Chondrocyte (in vitro differentiated cells): ENCODE data around the gene NISCH. TPM values are rescaled to one million over a fixed set of nuclear protein-coding genes. Genes with fewer than 3 reads are reported as not detected.

ENCODE experiments used
- DNase-seq: peaks from one replicate; pipeline ENCODE4 v3.0.0; 2021; ENCODE audit warnings: mixed read lengths, low spot score
- H3K27ac Mint-ChIP-seq: one replicate; pipeline ENCODE4 v1.8.0; 2021; ENCODE audit warnings: mild to moderate bottlenecking, moderate library complexity, mixed read lengths; ENCODE audit not compliant: unreplicated experiment
- H3K27me3 Mint-ChIP-seq: 2 replicates; pipeline ENCODE4 v1.8.0; 2021; ENCODE audit warnings: low read depth, mixed read lengths
- H3K36me3 Mint-ChIP-seq: 2 replicates; pipeline ENCODE4 v1.8.0; 2021; ENCODE audit warnings: low read depth, mixed read lengths
- H3K4me1 Mint-ChIP-seq: 2 replicates; pipeline ENCODE4 v1.8.0; 2021; ENCODE audit warnings: low read depth, mild to moderate bottlenecking, mixed read lengths
- H3K4me3 Mint-ChIP-seq: one replicate; pipeline ENCODE4 v1.8.0; 2021; ENCODE audit warnings: mild to moderate bottlenecking, moderate library complexity, mixed read lengths; ENCODE audit not compliant: unreplicated experiment
- H3K9me3 Mint-ChIP-seq: 2 replicates; pipeline ENCODE4 v1.8.0; 2021; ENCODE audit warnings: low read depth, mixed read lengths
- CTCF ChIP-seq: fragments of 200-600 bp; sonication (generic); IDR thresholded peaks from 2 replicates; pipeline ENCODE4 v1.5.0; 2021; ENCODE audit warnings: antibody characterized with exemption, mild to moderate bottlenecking, moderate library complexity
- total RNA-seq: library from RNA; stranded (reverse); gene quantifications from 3 replicates; pipeline ENCODE4 v1.2.1, GENCODE V29; 2021

The NISCH gene
- total RNA-seq, 1 donor from 2014 or later = 101 TPM

GRCh38 chr3:52458770-52459545, 3.6 kb downstream of the NISCH start:
- H3K27me3 Mint-ChIP-seq = no peaks in the 10 kb centered on the region
- no peak overlapping the region for H3K27ac Mint-ChIP-seq
- DNase-seq = no peak
- no peak for TF ChIP-seq CTCF
- no peaks in the 10 kb centered on the region for H3K9me3 Mint-ChIP-seq
- peaks cover 25% of the 10 kb centered on the region for H3K4me1 Mint-ChIP-seq
- H3K36me3 Mint-ChIP-seq = peaks cover 18% of the 10 kb centered on the region
- no peak overlapping the region for H3K4me3 Mint-ChIP-seq

- TF ChIP-seq CTCF = no peak
- peak overlapping the region; percentile 32 for H3K27ac Mint-ChIP-seq
Measured at GRCh38 chr3:52461874-52462273, 6.5 kb downstream of the NISCH start.

GRCh38 chr3:52463416-52463815, 8.0 kb downstream of the NISCH start:
- peaks cover 13% of the 10 kb centered on the region for H3K4me1 Mint-ChIP-seq
- H3K9me3 Mint-ChIP-seq = no peaks in the 10 kb centered on the region
- H3K4me3 Mint-ChIP-seq = no peak overlapping the region
- H3K27me3 Mint-ChIP-seq = no peaks in the 10 kb centered on the region
- no peak for DNase-seq
- peaks cover 13% of the 10 kb centered on the region for H3K36me3 Mint-ChIP-seq
- no peak for TF ChIP-seq CTCF
- no peak overlapping the region for H3K27ac Mint-ChIP-seq

More at GRCh38 chr3:52461874-52462273, 6.5 kb downstream of the NISCH start:
- DNase-seq = no peak
- no peaks in the 10 kb centered on the region for H3K9me3 Mint-ChIP-seq
- no peaks in the 10 kb centered on the region for H3K27me3 Mint-ChIP-seq
- H3K36me3 Mint-ChIP-seq = peaks cover 18% of the 10 kb centered on the region
- H3K4me1 Mint-ChIP-seq = peaks cover 16% of the 10 kb centered on the region
- H3K4me3 Mint-ChIP-seq = no peak overlapping the region

GRCh38 chr3:52468336-52468735, 12.9 kb downstream of the NISCH start:
- Mint-ChIP-seq H3K4me3 (no peak overlapping the region), H3K4me1 (peaks cover 15% of the 10 kb centered on the region), H3K27ac (peak overlapping the region; percentile 38), H3K9me3 (no peaks in the 10 kb centered on the region), H3K27me3 (no peaks in the 10 kb centered on the region), H3K36me3 (peaks cover 8% of the 10 kb centered on the region)
- no peak for TF ChIP-seq CTCF
- no peak for DNase-seq

- H3K36me3 Mint-ChIP-seq = peaks cover 12% of the 10 kb centered on the region
- H3K27ac Mint-ChIP-seq = no peak overlapping the region
Measured at GRCh38 chr3:52469001-52469400, 13.6 kb downstream of the NISCH start.

More at GRCh38 chr3:52469001-52469400, 13.6 kb downstream of the NISCH start:
- H3K4me3 Mint-ChIP-seq = no peak overlapping the region
- peaks cover 15% of the 10 kb centered on the region for H3K4me1 Mint-ChIP-seq
- DNase-seq = no peak
- H3K27me3 Mint-ChIP-seq = no peaks in the 10 kb centered on the region
- TF ChIP-seq CTCF = no peak
- H3K9me3 Mint-ChIP-seq = no peaks in the 10 kb centered on the region
